Gastroesophageal sphincter (tissue), 4 donors: Measurements from ENCODE around the gene ARFGEF2. TPM values are rescaled to one million over a fixed set of nuclear protein-coding genes. Genes with fewer than 3 reads are reported as not detected.

Experiments used
- ATAC-seq: fragments of 150-250 bp; one replicate; pipeline ENCODE4 v1.9.1; 2016; ENCODE audit warnings: mild to moderate bottlenecking, moderate library complexity
- H3K27ac ChIP-seq, 4 donors: fragments of 200-600 bp; sonication (generic) in 3 of 4; 1 replicate in 3 of 4; 2 replicates in 1 of 4; pipeline ENCODE4 v1.5.1; 2016 to 2019
- H3K27me3 ChIP-seq: fragments of 200-600 bp; sonication (generic); one replicate; pipeline ENCODE4 v1.5.1; 2019
- H3K36me3 ChIP-seq, 2 donors: fragments of 200-600 bp; sonication (generic); one replicate each; pipeline ENCODE4 v1.5.1; 2019; ENCODE audit warnings: control low read depth in 1 of 2
- H3K4me1 ChIP-seq, 3 donors: fragments of 200-600 bp; sonication (generic); 1 replicate in 2 of 3; 2 replicates in 1 of 3; pipeline ENCODE4 v1.5.1; 2016 to 2019; ENCODE audit warnings: control low read depth in 2 of 3
- H3K4me3 ChIP-seq, 2 donors: fragments of 200-600 bp; sonication (generic); one replicate each; pipeline ENCODE4 v1.5.1; 2019; ENCODE audit warnings: mild to moderate bottlenecking in 1 of 2, moderate library complexity in 1 of 2
- H3K9me3 ChIP-seq, 3 donors: fragments of 200-600 bp; sonication (generic); one replicate each; pipeline ENCODE4 v1.5.1; 2017 to 2019; ENCODE audit warnings: control low read depth in 2 of 3
- CTCF ChIP-seq, 4 experiments: fragments of 200-600 bp in 2 of 4; fragments of 450-650 bp in 2 of 4; sonication (generic) in 1 of 4; IDR thresholded peaks; one replicate each; pipeline ENCODE4 v1.5.1; 2017 to 2019; ENCODE audit warnings: antibody characterized with exemption in 4 of 4, mild to moderate bottlenecking in 2 of 4, moderate library complexity in 2 of 4
- EP300 ChIP-seq: sonication (generic); formaldehyde crosslinking; IDR thresholded peaks from one replicate; pipeline ENCODE4 v1.6.1; 2017; ENCODE audit warnings: antibody characterized with exemption, mild to moderate bottlenecking
- POLR2A ChIP-seq, 2 donors: fragments of 450-650 bp; IDR thresholded peaks; one replicate each; pipeline ENCODE4 v1.6.1; 2017; ENCODE audit warnings: antibody characterized with exemption in 2 of 2, mild to moderate bottlenecking in 2 of 2, moderate library complexity in 1 of 2
- POLR2AphosphoS5 ChIP-seq: sonication (generic); formaldehyde crosslinking; IDR thresholded peaks from one replicate; pipeline ENCODE4 v1.6.1; 2017; ENCODE audit warnings: antibody characterized with exemption
- WGBS, 2 donors: methylation state at CpG; one replicate each; pipeline ENCODE4 v1.1.5; 2018; ENCODE audit warnings: low coverage in 1 of 2; 5-methylcytosine and 5-hydroxymethylcytosine counted together
- total RNA-seq, 4 donors: library from RNA; depleted of rRNA; stranded (reverse); fragments of >200 nt; gene quantifications; one replicate each; pipeline ENCODE4 v1.1.0, GENCODE V29; 2016

The ARFGEF2 gene
- total RNA-seq, 4 donors from 2014 or later: 42.6 to 101 (median 51.3) TPM

GRCh38 chr20:48926267-48926666, 4.8 kb downstream of the ARFGEF2 start:
- Histone ChIP-seq H3K4me3 (no peak overlapping the region), H3K4me1 (peaks cover 0 to 91% (median 37%) of the 10 kb centered on the region in 3 donors), H3K27me3 (no peaks in the 10 kb centered on the region), H3K36me3 (no peaks in the 10 kb centered on the region), H3K27ac (peak overlapping the region in 2 of 4 donors; percentile 24 to 83), H3K9me3 (no peaks in the 10 kb centered on the region)
- TF ChIP-seq CTCF (IDR thresholded peaks at IDR 0.05): no peak
- no peak for TF ChIP-seq POLR2A (IDR thresholded peaks at IDR 0.05)
- no peak for TF ChIP-seq EP300
- TF ChIP-seq POLR2AphosphoS5: no peak
- no peak for ATAC-seq
- WGBS, 2 donors: 84 to 86% methylated on average over 3 of the region's 3 CpGs

GRCh38 chr20:48926821-48927220, 5.3 kb downstream of the ARFGEF2 start:
- TF ChIP-seq POLR2A (IDR thresholded peaks at IDR 0.05) (no peak), EP300 (no peak), POLR2AphosphoS5 (no peak), CTCF (IDR thresholded peaks at IDR 0.05) (no peak)
- 82 to 89% methylated on average over 3 of the region's 3 CpGs for WGBS, 2 donors
- peak overlapping the region in 3 of 4 donors; percentile 24 to 83 (median 42) for H3K27ac ChIP-seq
- no peaks in the 10 kb centered on the region for H3K27me3 ChIP-seq
- H3K4me1 ChIP-seq: peaks cover 0 to 96% (median 37%) of the 10 kb centered on the region in 3 donors
- ATAC-seq: no peak
- H3K4me3 ChIP-seq: no peak overlapping the region
- no peaks in the 10 kb centered on the region for H3K36me3 ChIP-seq
- no peaks in the 10 kb centered on the region for H3K9me3 ChIP-seq

- no peaks in the 10 kb centered on the region for H3K27me3 ChIP-seq
- 12 to 25% methylated on average over 3 of the region's 3 CpGs for WGBS, 2 donors
- peak; percentile 73 for ATAC-seq
Measured at GRCh38 chr20:48928832-48929725, 7.6 kb downstream of the ARFGEF2 start.

GRCh38 chr20:48930035-48930434, 8.5 kb downstream of the ARFGEF2 start:
- 72 to 80% methylated on average over 5 to 6 of the region's 6 CpGs for WGBS, 2 donors
- no peaks in the 10 kb centered on the region for H3K9me3 ChIP-seq
- H3K36me3 ChIP-seq: no peaks in the 10 kb centered on the region
- H3K4me1 ChIP-seq: peaks cover 0 to 87% (median 26%) of the 10 kb centered on the region in 3 donors
- H3K27me3 ChIP-seq: no peaks in the 10 kb centered on the region
- H3K27ac ChIP-seq: peak overlapping the region in 3 of 4 donors; percentile 74 to 86 (median 83)
- ATAC-seq: no peak
- no peak overlapping the region for H3K4me3 ChIP-seq
- no peak for TF ChIP-seq EP300
- no peak for TF ChIP-seq POLR2AphosphoS5
- TF ChIP-seq POLR2A (IDR thresholded peaks at IDR 0.05): no peak
- TF ChIP-seq CTCF (IDR thresholded peaks at IDR 0.05): no peak

More at GRCh38 chr20:48928832-48929725, 7.6 kb downstream of the ARFGEF2 start:
- Histone ChIP-seq H3K4me1 (peaks cover 0 to 97% (median 26%) of the 10 kb centered on the region in 3 donors), H3K4me3 (peak overlapping the region in 1 of 2 donors; percentile 3), H3K27ac (peak overlapping the region; percentile 74 to 86 (median 84)), H3K36me3 (no peaks in the 10 kb centered on the region), H3K9me3 (no peaks in the 10 kb centered on the region)
- no peak for TF ChIP-seq POLR2A (IDR thresholded peaks at IDR 0.05)
- TF ChIP-seq CTCF (IDR thresholded peaks at IDR 0.05): no peak
- TF ChIP-seq POLR2AphosphoS5: peak; percentile 69

- Histone ChIP-seq H3K27me3 (no peaks in the 10 kb centered on the region), H3K36me3 (no peaks in the 10 kb centered on the region), H3K4me3 (no peak overlapping the region), H3K9me3 (no peaks in the 10 kb centered on the region), H3K27ac (peak overlapping the region in 3 of 4 donors; percentile 74 to 86 (median 83)), H3K4me1 (peaks cover 0 to 79% (median 26%) of the 10 kb centered on the region in 3 donors)
- no peak for ATAC-seq
- 88 to 95% methylated on average over 3 to 7 of the region's 7 CpGs for WGBS, 2 donors
- no peak for TF ChIP-seq EP300
- TF ChIP-seq POLR2AphosphoS5: no peak
- TF ChIP-seq CTCF (IDR thresholded peaks at IDR 0.05): no peak
- no peak for TF ChIP-seq POLR2A (IDR thresholded peaks at IDR 0.05)
Measured at GRCh38 chr20:48930878-48931277, 9.4 kb downstream of the ARFGEF2 start.
